HFFc6 (cell line): ENCODE measurements around the gene SLC43A2. TPM values are rescaled to one million over a fixed set of nuclear protein-coding genes. Genes with fewer than 3 reads are reported as not detected.

Experiments
- DNase-seq: peaks from one replicate; pipeline ENCODE4 v3.0.0-alpha.2; 2018
- H3K27ac Mint-ChIP-seq: 2 replicates; pipeline ENCODE4 v1.8.0; 2020; ENCODE audit warnings: mild to moderate bottlenecking, mixed read lengths
- H3K27me3 Mint-ChIP-seq: 2 replicates; pipeline ENCODE4 v1.8.0; 2021; ENCODE audit warnings: mild to moderate bottlenecking, moderate library complexity, mixed read lengths; ENCODE audit not compliant: insufficient read depth
- H3K36me3 Mint-ChIP-seq: 2 replicates; pipeline ENCODE4 v1.8.0; 2021; ENCODE audit warnings: low read depth, mixed read lengths
- H3K4me1 Mint-ChIP-seq: 2 replicates; pipeline ENCODE4 v1.8.0; 2020; ENCODE audit warnings: low read depth, mixed read lengths
- H3K4me3 Mint-ChIP-seq: 2 replicates; pipeline ENCODE4 v1.8.0; 2020; ENCODE audit warnings: mild to moderate bottlenecking, moderate library complexity, mixed read lengths
- H3K9me3 Mint-ChIP-seq: 2 replicates; pipeline ENCODE4 v1.8.0; 2020; ENCODE audit warnings: mild to moderate bottlenecking, mixed read lengths
- total RNA-seq, 6 experiments: library from RNA; stranded (reverse); fragmentation: NEBNext Ultra II Directional; extraction: Animal tissue kit (Norgen Biotek cat#: 25700); gene quantifications; 2 replicates in 1 of 6; 3 replicates in 5 of 6; pipeline ENCODE4 v1.2.3, GENCODE V29; 2021
- TF ChIP-seq, protein P1 (sequence below): fragments of 200-600 bp; sonication (generic); IDR thresholded peaks from 2 replicates; pipeline ENCODE4 v1.5.0; 2021; ENCODE audit warnings: antibody characterized with exemption, mild to moderate bottlenecking

The SLC43A2 gene
- total RNA-seq, 6 experiments from 2014 or later: 6.4 to 11.2 (median 6.9) TPM

GRCh38 chr17:1560858-1561355, 67.7 kb downstream of the SLC43A2 start:
- peaks cover 34% of the 10 kb centered on the region for H3K4me1 Mint-ChIP-seq
- TF ChIP-seq, protein P1, sequence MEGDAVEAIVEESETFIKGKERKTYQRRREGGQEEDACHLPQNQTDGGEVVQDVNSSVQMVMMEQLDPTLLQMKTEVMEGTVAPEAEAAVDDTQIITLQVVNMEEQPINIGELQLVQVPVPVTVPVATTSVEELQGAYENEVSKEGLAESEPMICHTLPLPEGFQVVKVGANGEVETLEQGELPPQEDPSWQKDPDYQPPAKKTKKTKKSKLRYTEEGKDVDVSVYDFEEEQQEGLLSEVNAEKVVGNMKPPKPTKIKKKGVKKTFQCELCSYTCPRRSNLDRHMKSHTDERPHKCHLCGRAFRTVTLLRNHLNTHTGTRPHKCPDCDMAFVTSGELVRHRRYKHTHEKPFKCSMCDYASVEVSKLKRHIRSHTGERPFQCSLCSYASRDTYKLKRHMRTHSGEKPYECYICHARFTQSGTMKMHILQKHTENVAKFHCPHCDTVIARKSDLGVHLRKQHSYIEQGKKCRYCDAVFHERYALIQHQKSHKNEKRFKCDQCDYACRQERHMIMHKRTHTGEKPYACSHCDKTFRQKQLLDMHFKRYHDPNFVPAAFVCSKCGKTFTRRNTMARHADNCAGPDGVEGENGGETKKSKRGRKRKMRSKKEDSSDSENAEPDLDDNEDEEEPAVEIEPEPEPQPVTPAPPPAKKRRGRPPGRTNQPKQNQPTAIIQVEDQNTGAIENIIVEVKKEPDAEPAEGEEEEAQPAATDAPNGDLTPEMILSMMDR: no peak
- peak overlapping the region; percentile 96 for H3K4me3 Mint-ChIP-seq
- peaks cover 13% of the 10 kb centered on the region; the same call in 1 of the 2 replicates for H3K36me3 Mint-ChIP-seq
- peaks cover 5% of the 10 kb centered on the region for H3K27me3 Mint-ChIP-seq
- H3K27ac Mint-ChIP-seq: peak overlapping the region; percentile 83
- no peak for DNase-seq
- H3K9me3 Mint-ChIP-seq: no peaks in the 10 kb centered on the region

DNA sequence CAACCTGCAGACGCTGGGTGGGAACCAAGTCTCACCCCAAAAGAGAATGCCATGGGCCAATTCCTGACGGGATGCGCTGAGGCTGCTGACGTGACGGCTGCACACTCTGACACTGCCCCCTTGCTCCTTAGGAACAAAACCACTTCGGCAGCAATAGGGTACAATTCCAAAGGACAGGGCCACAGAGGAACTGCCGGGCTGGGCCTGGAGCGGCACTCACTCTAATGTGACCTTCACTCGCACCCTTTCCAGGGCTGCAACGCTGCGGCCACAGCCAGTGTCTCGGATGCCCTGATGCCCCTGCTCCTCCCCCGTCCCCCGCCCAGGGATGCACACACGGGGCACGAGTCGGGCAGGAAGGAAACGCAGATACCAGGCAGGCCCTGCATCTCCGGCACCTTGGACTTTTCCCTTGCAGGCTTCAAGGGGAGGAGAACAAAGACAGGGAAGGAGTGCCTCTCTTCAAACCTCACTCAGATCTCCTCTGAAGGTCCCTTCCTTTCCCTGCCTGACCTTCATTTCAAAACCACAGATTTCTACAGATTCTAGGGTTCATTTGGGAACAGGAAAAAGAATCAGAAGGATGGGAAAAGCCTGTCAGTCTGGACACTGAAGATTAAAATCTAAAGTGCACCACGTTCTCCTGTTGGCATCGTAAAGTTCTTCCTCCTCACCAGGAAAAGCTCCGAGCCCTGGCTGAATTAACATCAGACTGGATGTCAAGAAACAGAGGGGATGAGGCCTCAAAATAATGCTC, 68.4 kb downstream of the SLC43A2 start:
- Mint-ChIP-seq H3K4me1 (peaks cover 34% of the 10 kb centered on the region), H3K36me3 (peaks cover 17% of the 10 kb centered on the region; the same call in 1 of the 2 replicates), H3K9me3 (no peaks in the 10 kb centered on the region), H3K27ac (peak overlapping the region; percentile 83; the same call in 1 of the 2 replicates), H3K4me3 (peak overlapping the region; percentile 96), H3K27me3 (peaks cover 5% of the 10 kb centered on the region)
- TF ChIP-seq, protein P1: no peak
- DNase-seq: no peak

DNA sequence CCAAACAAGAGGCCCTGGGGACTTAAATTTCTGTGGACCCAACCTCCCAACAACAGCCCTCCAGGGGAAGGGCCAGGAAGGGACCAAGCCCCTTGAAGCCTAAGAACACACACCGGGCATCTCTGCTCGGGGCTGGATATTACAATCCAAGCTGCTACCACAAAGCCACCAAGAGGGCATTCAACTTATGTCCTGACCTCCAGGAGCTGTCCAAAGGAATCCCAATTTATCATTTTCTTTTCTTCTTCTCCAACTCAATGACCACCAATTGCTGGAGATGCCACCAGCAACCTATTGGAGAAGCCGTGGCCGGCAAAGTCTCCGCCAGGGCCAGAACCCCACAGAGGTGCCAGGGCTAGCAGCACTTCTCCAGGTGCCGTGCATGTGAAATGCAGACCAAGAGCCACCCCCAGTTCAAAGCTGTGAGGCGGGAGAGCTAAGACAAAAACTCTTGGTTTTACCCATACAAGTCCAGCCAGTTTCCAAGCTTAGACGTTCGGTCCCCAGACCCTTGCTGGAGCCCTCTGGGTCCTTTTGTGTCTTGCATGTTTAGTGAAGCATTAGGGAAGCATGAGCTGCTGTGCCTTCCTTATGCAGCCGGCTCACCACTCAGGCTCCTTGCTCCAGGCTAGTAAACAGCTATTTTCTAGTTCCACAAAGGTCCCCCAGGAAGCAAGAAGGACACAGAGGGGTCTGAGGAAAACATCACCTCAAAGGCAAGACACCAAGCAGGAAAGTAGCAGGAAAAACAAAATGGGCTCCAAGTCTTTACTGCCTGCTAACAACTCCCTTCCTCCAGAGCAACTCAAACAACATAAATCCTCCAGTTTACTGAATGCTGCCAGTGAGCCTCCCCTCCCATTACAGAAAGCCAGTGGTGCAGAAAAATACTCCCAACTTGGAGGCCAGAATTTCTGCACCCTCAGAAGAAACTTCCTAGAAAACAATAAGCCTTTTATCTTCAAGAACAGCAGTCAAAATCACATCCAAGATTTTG, 69.3 kb downstream of the SLC43A2 start:
- Mint-ChIP-seq H3K4me1 (peaks cover 34% of the 10 kb centered on the region), H3K27me3 (peaks cover 5% of the 10 kb centered on the region), H3K9me3 (no peaks in the 10 kb centered on the region), H3K27ac (no peak overlapping the region), H3K36me3 (peaks cover 17% of the 10 kb centered on the region; the same call in 1 of the 2 replicates), H3K4me3 (no peak overlapping the region)
- no peak for DNase-seq
- TF ChIP-seq, protein P1: no peak

DNA sequence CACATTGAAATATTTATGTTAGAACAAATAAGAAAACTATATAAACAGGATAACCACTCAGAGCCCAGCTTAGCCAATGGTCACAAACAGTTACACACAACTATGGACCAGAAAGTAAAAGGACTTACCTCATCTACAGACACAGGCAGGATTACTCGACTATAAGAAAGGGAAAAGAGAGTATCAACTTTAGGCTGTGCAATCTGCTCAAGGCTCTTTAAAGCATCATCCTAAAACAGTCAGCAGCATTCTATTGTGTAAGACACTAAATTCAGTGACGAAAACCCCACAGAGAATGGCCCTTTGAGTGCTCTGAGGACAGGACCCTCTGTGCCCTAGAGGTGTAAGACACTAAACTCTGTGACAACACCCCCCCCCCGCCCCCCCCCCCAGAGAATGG, 70.2 kb downstream of the SLC43A2 start:
- Mint-ChIP-seq H3K27me3 (no peaks in the 10 kb centered on the region; the same call in none of the 2 replicates), H3K36me3 (peaks cover 17% of the 10 kb centered on the region), H3K9me3 (no peaks in the 10 kb centered on the region), H3K27ac (no peak overlapping the region), H3K4me1 (peaks cover 34% of the 10 kb centered on the region), H3K4me3 (no peak overlapping the region)
- DNase-seq: no peak
- TF ChIP-seq, protein P1: no peak

- no peak for DNase-seq
- no peaks in the 10 kb centered on the region for H3K9me3 Mint-ChIP-seq
These were observed 71.1 kb downstream of the SLC43A2 start for GRCh38 chr17:1557355-1558095.

More at GRCh38 chr17:1557355-1558095, 71.1 kb downstream of the SLC43A2 start:
- Mint-ChIP-seq H3K4me3 (no peak overlapping the region), H3K27ac (no peak overlapping the region), H3K27me3 (no peaks in the 10 kb centered on the region; the same call in none of the 2 replicates), H3K4me1 (peaks cover 34% of the 10 kb centered on the region), H3K36me3 (peaks cover 17% of the 10 kb centered on the region)
- TF ChIP-seq, protein P1: no peak
